PFSK-1 (cell line): ENCODE measurements around the gene MOV10L1.

Source experiments
- FOXP2 ChIP-seq: optimal IDR thresholded peaks from 2 replicates; pipeline ENCODE3; 2011; ENCODE audit warnings: borderline replicate concordance, control low read depth, inconsistent platforms; ENCODE audit not compliant: insufficient read depth; ENCODE audit errors: extremely low read length, extremely low read depth
- POLR2AphosphoS5 ChIP-seq: IDR thresholded peaks from 2 replicates; pipeline ENCODE4 v1.6.1; 2012; ENCODE audit warnings: low read depth, mild to moderate bottlenecking, control low read depth, low read length, moderate library complexity
- SIN3A ChIP-seq: IDR thresholded peaks from 2 replicates; pipeline ENCODE4 v1.6.1; 2012; ENCODE audit warnings: mild to moderate bottlenecking, low read length, moderate library complexity, borderline replicate concordance; ENCODE audit not compliant: insufficient read depth
- TAF1 ChIP-seq: IDR thresholded peaks from 2 replicates; pipeline ENCODE4 v1.6.1; 2012; ENCODE audit warnings: low read length, control low read depth, borderline replicate concordance; ENCODE audit not compliant: insufficient read depth
- TF ChIP-seq, protein P1 (sequence below), 2 experiments: IDR thresholded peaks; 2 replicates each; pipeline versions ENCODE4 v1.6.1 to v1.8.0; 2011 to 2012; ENCODE audit warnings: low read depth in 2 of 2, low read length in 2 of 2, control low read depth in 1 of 2, inconsistent platforms in 1 of 2, mild to moderate bottlenecking in 1 of 2, moderate library complexity in 1 of 2; ENCODE audit not compliant: insufficient read depth in 1 of 2

MOV10L1 gene

DNA sequence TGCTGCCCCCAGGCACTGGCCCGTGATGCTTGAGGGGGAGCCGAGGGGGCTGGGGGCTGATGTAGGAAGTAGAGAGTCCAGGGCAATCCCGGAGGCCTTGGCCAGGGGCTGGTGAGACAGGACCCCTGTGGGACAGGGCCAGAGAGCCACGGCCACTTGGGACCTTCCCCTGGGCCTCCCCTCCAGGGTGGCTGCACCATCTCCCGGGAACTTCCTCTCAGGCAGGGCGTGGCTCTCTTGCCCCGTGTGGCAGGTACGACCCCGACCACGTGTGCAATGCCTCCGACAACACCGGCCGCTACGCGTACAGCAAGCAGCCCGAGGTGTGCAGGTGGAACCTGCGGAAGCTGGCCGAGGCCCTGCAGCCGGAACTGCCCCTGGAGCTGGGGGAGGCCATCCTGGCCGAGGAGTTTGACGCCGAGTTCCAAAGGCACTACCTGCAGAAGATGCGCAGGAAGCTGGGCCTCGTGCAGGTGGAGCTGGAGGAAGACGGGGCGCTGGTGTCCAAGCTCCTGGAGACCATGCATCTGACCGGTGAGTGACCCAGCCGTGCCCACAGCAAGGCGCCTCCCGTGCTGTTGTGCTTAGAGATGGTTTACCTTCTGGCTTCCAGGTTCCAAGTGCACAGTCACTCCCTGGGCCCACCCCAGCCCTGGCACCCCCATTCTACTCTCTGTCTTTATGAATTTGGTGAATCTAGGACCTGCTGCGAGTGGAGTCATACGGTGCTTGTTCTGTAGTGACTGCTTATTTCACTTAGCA is 120.8 kb downstream of the MOV10L1 start:
- no peak for TF ChIP-seq SIN3A
- no peak for TF ChIP-seq FOXP2
- TF ChIP-seq, protein P1, sequence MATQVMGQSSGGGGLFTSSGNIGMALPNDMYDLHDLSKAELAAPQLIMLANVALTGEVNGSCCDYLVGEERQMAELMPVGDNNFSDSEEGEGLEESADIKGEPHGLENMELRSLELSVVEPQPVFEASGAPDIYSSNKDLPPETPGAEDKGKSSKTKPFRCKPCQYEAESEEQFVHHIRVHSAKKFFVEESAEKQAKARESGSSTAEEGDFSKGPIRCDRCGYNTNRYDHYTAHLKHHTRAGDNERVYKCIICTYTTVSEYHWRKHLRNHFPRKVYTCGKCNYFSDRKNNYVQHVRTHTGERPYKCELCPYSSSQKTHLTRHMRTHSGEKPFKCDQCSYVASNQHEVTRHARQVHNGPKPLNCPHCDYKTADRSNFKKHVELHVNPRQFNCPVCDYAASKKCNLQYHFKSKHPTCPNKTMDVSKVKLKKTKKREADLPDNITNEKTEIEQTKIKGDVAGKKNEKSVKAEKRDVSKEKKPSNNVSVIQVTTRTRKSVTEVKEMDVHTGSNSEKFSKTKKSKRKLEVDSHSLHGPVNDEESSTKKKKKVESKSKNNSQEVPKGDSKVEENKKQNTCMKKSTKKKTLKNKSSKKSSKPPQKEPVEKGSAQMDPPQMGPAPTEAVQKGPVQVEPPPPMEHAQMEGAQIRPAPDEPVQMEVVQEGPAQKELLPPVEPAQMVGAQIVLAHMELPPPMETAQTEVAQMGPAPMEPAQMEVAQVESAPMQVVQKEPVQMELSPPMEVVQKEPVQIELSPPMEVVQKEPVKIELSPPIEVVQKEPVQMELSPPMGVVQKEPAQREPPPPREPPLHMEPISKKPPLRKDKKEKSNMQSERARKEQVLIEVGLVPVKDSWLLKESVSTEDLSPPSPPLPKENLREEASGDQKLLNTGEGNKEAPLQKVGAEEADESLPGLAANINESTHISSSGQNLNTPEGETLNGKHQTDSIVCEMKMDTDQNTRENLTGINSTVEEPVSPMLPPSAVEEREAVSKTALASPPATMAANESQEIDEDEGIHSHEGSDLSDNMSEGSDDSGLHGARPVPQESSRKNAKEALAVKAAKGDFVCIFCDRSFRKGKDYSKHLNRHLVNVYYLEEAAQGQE (IDR thresholded peaks at IDR 0.05; ENCODE audit: insufficient read depth in 1 of 2, low read depth in 2 of 2, low read length in 2 of 2) = no peak
- no peak for TF ChIP-seq POLR2AphosphoS5
- TF ChIP-seq TAF1 = no peak

DNA sequence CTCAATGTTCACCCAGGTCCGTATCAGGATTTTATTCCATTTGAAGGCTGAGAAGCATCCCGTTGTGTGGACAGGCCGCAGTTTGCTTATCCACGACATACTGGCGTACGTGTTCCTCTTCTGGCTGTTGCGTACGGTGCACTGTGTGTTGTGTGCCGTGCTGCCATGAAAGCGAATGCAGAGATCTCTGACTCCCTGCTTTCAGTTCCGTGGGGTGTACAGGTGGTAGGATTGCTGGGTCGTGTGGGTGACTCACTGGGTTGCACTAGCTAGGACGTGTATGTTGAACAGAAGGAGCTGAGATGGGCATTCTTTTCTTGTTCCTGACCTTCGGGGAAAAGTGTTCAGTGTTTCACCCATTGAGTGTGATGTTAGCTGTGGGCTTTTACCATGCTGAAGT is 121.3 kb downstream of the MOV10L1 start:
- TF ChIP-seq, protein P1 (IDR thresholded peaks at IDR 0.05; ENCODE audit: insufficient read depth in 1 of 2, low read depth in 2 of 2, low read length in 2 of 2) = no peak
- no peak for TF ChIP-seq SIN3A
- TF ChIP-seq POLR2AphosphoS5 = no peak
- TF ChIP-seq FOXP2 = no peak
- TF ChIP-seq TAF1 = no peak
